Measurements from ENCODE around the gene GGTLC2. TPM values are rescaled to one million over a fixed set of nuclear protein-coding genes. Genes with fewer than 3 reads are reported as not detected.

The GGTLC2 gene
- total RNA-seq, 4 donors from 2014 or later, result not detected

DNA sequence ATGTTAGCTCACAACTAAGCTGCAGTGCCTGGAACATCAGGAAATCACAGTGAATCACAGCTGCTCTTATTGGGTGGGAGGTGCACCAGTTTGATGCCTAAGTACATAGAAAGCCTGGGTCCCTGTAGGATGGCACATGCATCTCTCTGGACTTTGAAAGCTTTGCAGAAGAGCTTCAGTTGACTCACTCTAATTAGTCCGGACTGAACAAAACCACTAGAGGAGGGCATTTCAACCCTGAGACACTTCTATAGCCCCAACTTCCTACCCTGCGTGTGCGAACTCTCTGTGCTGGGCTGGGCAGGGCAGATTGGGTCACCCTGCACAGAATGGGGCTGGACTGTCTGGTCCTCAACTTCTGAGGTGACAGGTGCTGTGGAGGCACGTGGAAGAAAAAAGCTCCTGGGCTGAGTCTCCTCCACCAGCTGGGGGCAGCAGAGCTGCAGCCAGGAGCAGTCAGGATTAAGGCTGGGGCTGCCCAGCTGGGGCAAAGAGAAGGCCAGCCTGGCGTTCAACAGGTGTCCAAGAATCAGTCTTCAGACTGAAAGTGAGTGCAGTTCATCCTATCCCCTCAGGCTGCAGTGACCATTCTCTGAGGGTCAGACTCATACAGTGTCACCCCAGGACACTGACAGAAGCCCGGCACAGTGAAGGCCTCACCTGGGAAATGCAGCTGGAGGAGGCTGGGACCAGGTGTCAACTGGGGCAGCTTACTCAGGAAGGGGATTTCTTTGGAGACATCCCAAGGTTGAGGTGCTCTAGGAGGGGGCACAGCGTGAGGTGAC lies 22.1 kb downstream of the GGTLC2 start:
- intact Hi-C loops (cut with DNase I; ENCODE audit: low total_unique reads), result no loop called here
- TF ChIP-seq CTCF (IDR thresholded peaks at IDR 0.05) (no peak), POLR2A (IDR thresholded peaks at IDR 0.05) (no peak)
- H3K4me3 ChIP-seq (ENCODE audit: low read depth, poor library complexity, severe bottlenecking), result no peak overlapping the region
- WGBS, 2 donors, result 46 to 67% methylated on average over 5 to 7 of the region's 7 CpGs
- peak in 1 of 2 donors; percentile 76 for DNase-seq (ENCODE audit: low spot score in 2 of 2)

- peak in 1 of 2 donors; percentile 61 for DNase-seq (ENCODE audit: low spot score in 2 of 2)
- intact Hi-C loops (cut with DNase I; ENCODE audit: low total_unique reads), result no loop called here
- TF ChIP-seq POLR2A (IDR thresholded peaks at IDR 0.05) (no peak), CTCF (IDR thresholded peaks at IDR 0.05) (no peak)
- WGBS, 2 donors, result 77 to 78% methylated on average over 11 of the region's 11 CpGs
- no peak overlapping the region for H3K4me3 ChIP-seq (ENCODE audit: low read depth, poor library complexity, severe bottlenecking)
These were observed 23.8 kb downstream of the GGTLC2 start for GRCh38 chr22:22667966-22668880.

GRCh38 chr22:22669093-22669492 lies 24.7 kb downstream of the GGTLC2 start:
- no peak overlapping the region for H3K4me3 ChIP-seq (ENCODE audit: low read depth, poor library complexity, severe bottlenecking)
- TF ChIP-seq CTCF (IDR thresholded peaks at IDR 0.05) (no peak), POLR2A (IDR thresholded peaks at IDR 0.05) (no peak)
- DNase-seq (ENCODE audit: low spot score in 2 of 2), result peak in 1 of 2 donors; percentile 32
- WGBS, 2 donors, result 93 to 96% methylated on average over 2 of the region's 2 CpGs
- intact Hi-C loops (cut with DNase I; ENCODE audit: low total_unique reads), result no loop called here

GRCh38 chr22:22670076-22670795 lies 25.8 kb downstream of the GGTLC2 start:
- intact Hi-C loops (cut with DNase I; ENCODE audit: low total_unique reads), result no loop called here
- TF ChIP-seq POLR2A (IDR thresholded peaks at IDR 0.05) (no peak), CTCF (IDR thresholded peaks at IDR 0.05) (no peak)
- 59 to 69% methylated on average over 4 of the region's 4 CpGs for WGBS, 2 donors
- no peak overlapping the region for H3K4me3 ChIP-seq (ENCODE audit: low read depth, poor library complexity, severe bottlenecking)
- peak in 1 of 2 donors; percentile 1 for DNase-seq (ENCODE audit: low spot score in 2 of 2)

DNA sequence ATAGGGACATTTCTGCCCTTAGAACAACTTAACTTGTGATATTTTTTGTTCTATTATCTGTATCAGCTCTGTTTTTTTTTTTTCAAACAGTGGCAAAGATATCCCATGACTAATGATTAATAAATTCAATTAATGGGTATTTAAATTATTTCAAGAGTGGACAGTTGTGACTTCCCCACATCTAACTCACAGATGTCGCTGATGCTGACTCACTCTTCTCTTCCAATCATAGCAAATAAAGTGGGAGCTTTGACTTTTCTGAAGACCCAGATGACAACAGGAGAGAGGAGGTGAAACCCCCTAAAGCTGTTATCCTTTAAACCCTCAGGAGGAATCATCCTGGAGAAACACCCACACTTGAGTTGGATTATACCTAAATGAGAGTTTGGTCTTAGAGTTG lies 27.1 kb downstream of the GGTLC2 start:
- 77 to 96% methylated on average over 1 of the region's 1 CpG for WGBS, 2 donors
- no peak for TF ChIP-seq CTCF (IDR thresholded peaks at IDR 0.05)
- TF ChIP-seq POLR2A (IDR thresholded peaks at IDR 0.05), result no peak

More for the DNA sequence above, 27.1 kb downstream of the GGTLC2 start:
- no peak for DNase-seq (ENCODE audit: low spot score in 2 of 2)
- no peak overlapping the region for H3K4me3 ChIP-seq (ENCODE audit: low read depth, poor library complexity, severe bottlenecking)
- intact Hi-C loops (cut with DNase I; ENCODE audit: low total_unique reads), result no loop called here

Measured in lower leg skin (tissue), 4 donors.